MCF 10A (cell line): Measurements from ENCODE around the gene SNX27. TPM values are rescaled to one million over a fixed set of nuclear protein-coding genes. Genes with fewer than 3 reads are reported as not detected.
A peak's percentile ranks its signal among the peaks of the same experiment; 100 is the strongest.
"Not testable (repeated sequence)": the region's sequence is repeated elsewhere in the genome, so short reads cannot be mapped to it uniquely, and the experiment has no call there.

Experiments used
- BruUV-seq: library from RNA; stranded (reverse); fragments of 400-500 nt; replicated peaks from 2 replicates; lab custom pipeline; 2021; lab: Mats Ljungman, UMichigan
- CTCF ChIA-PET: fragments of 300-600 bp; sonication (Branson Sonifier 250); formaldehyde crosslinking; extraction: SDS; loops from one replicate; lab custom pipeline; 2021; ENCODE audit warnings: antibody characterized with exemption, inconsistent platforms; lab: Yijun Ruan, JAX
- POLR2A ChIA-PET: fragments of 300-600, 350-650 bp; sonication (Branson Sonifier 250); formaldehyde crosslinking; extraction: SDS; loops from one replicate; lab custom pipeline; 2020; ENCODE audit warnings: antibody characterized with exemption, inconsistent platforms; lab: Yijun Ruan, JAX
- DNase-seq: peaks from one replicate; pipeline ENCODE4 v3.0.0-alpha.2; 2018; ENCODE audit not compliant: unreplicated experiment
- H3K27ac Mint-ChIP-seq: one replicate; pipeline ENCODE4 v1.8.0; 2022; ENCODE audit warnings: mild to moderate bottlenecking, low read depth, mixed read lengths; ENCODE audit not compliant: unreplicated experiment
- H3K27me3 Mint-ChIP-seq: one replicate; pipeline ENCODE4 v1.8.0; 2022; ENCODE audit warnings: mixed read lengths; ENCODE audit not compliant: insufficient read depth, unreplicated experiment
- H3K36me3 Mint-ChIP-seq: one replicate; pipeline ENCODE4 v1.8.0; 2022; ENCODE audit warnings: mild to moderate bottlenecking, moderate library complexity, mixed read lengths; ENCODE audit not compliant: insufficient read depth, unreplicated experiment
- H3K4me1 Mint-ChIP-seq: one replicate; pipeline ENCODE4 v1.8.0; 2022; ENCODE audit warnings: mixed read lengths; ENCODE audit not compliant: insufficient read depth, unreplicated experiment
- H3K4me3 Mint-ChIP-seq: one replicate; pipeline ENCODE4 v1.8.0; 2022; ENCODE audit warnings: mild to moderate bottlenecking, moderate library complexity, mixed read lengths; ENCODE audit not compliant: unreplicated experiment
- H3K9me3 Mint-ChIP-seq: one replicate; pipeline ENCODE4 v1.8.0; 2022; ENCODE audit warnings: mixed read lengths; ENCODE audit not compliant: unreplicated experiment
- intact Hi-C: fragments of 100-400 bp; cut with micrococcal nuclease; formaldehyde crosslinking; loops from 2 replicates; pipeline ENCODE4 v1.14.1; 2022
- total RNA-seq: library from RNA; stranded (reverse); gene quantifications from 2 replicates; pipeline ENCODE4 v1.2.3, GENCODE V29; 2022
- TF ChIP-seq, protein P1 (sequence below): fragments of 200-600 bp; IDR thresholded peaks from one replicate; pipeline ENCODE4 v1.8.0; 2022; ENCODE audit warnings: antibody characterized with exemption, mild to moderate bottlenecking; ENCODE audit not compliant: unreplicated experiment

The SNX27 gene
- total RNA-seq, 1 experiment from 2014 or later: 36.9 TPM

GRCh38 chr1:151638074-151638775, 26.4 kb downstream of the SNX27 start:
- CTCF ChIA-PET: interaction anchor here (0.9 to 1.2 kb wide), 2 partner anchors 18 to 44 kb away, joined by 3 to 5 read pairs; no protein-coding TSS in a partner anchor
- intact Hi-C loops: no loop called here
- no peaks in the 10 kb centered on the region for H3K27me3 Mint-ChIP-seq
- H3K9me3 Mint-ChIP-seq: no peaks in the 10 kb centered on the region
- peaks cover 7% of the 10 kb centered on the region for H3K36me3 Mint-ChIP-seq
- H3K27ac Mint-ChIP-seq: no peak overlapping the region
- TF ChIP-seq, protein P1, sequence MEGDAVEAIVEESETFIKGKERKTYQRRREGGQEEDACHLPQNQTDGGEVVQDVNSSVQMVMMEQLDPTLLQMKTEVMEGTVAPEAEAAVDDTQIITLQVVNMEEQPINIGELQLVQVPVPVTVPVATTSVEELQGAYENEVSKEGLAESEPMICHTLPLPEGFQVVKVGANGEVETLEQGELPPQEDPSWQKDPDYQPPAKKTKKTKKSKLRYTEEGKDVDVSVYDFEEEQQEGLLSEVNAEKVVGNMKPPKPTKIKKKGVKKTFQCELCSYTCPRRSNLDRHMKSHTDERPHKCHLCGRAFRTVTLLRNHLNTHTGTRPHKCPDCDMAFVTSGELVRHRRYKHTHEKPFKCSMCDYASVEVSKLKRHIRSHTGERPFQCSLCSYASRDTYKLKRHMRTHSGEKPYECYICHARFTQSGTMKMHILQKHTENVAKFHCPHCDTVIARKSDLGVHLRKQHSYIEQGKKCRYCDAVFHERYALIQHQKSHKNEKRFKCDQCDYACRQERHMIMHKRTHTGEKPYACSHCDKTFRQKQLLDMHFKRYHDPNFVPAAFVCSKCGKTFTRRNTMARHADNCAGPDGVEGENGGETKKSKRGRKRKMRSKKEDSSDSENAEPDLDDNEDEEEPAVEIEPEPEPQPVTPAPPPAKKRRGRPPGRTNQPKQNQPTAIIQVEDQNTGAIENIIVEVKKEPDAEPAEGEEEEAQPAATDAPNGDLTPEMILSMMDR: no peak
- POLR2A ChIA-PET: interaction anchor here (0.6 to 3.9 kb wide), 4 partner anchors 11 to 124 kb away, joined by 3 to 11 read pairs (median 3); no protein-coding TSS in a partner anchor
- no peak for DNase-seq
- no TSS peak for BruUV-seq
- peaks cover 6% of the 10 kb centered on the region for H3K4me1 Mint-ChIP-seq
- no peak overlapping the region for H3K4me3 Mint-ChIP-seq

DNA sequence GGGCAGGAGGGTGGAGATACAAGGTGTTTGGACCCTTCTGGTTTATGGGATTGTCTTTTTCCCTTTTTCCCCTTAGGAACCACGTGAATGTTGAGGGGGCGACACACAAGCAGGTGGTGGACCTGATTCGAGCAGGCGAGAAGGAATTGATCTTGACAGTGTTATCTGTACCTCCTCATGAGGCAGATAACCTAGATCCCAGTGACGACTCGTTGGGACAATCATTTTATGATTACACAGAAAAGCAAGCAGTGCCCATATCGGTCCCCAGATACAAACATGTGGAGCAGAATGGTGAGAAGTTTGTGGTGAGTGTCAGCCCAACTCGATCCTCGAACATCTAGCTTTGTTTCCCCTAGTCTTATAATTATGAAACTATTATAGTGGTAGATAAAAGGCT, 27.0 kb downstream of the SNX27 start:
- H3K4me3 Mint-ChIP-seq: no peak overlapping the region
- no peaks in the 10 kb centered on the region for H3K9me3 Mint-ChIP-seq
- ChIA-PET CTCF (interaction anchor here (1.2 kb wide), 1 partner anchor 45 kb away, joined by 5 read pairs; no protein-coding TSS in a partner anchor), POLR2A (interaction anchor here (1.1 to 3.9 kb wide), 4 partner anchors 10 to 26 kb away, joined by 3 to 11 read pairs (median 3); no protein-coding TSS in a partner anchor)
- TF ChIP-seq, protein P1: no peak
- H3K4me1 Mint-ChIP-seq: peaks cover 6% of the 10 kb centered on the region
- DNase-seq: no peak
- no TSS peak for BruUV-seq
- peaks cover 2% of the 10 kb centered on the region for H3K36me3 Mint-ChIP-seq
- intact Hi-C loops: no loop called here
- no peaks in the 10 kb centered on the region for H3K27me3 Mint-ChIP-seq
- no peak overlapping the region for H3K27ac Mint-ChIP-seq

- no TSS peak for BruUV-seq
- DNase-seq: peak; percentile 20
- POLR2A ChIA-PET: interaction anchor here (0.6 to 1.8 kb wide), 4 partner anchors 14 to 52 kb away, joined by 3 to 4 read pairs (median 3); no protein-coding TSS in a partner anchor
- Mint-ChIP-seq H3K36me3 (no peaks in the 10 kb centered on the region), H3K9me3 (no peaks in the 10 kb centered on the region), H3K27me3 (no peaks in the 10 kb centered on the region), H3K27ac (no peak overlapping the region), H3K4me1 (peaks cover 6% of the 10 kb centered on the region), H3K4me3 (no peak overlapping the region)
- TF ChIP-seq, protein P1: no peak
- intact Hi-C loops: no loop called here
- CTCF ChIA-PET: interaction anchor here (0.7 to 1.2 kb wide), 2 partner anchors 45 to 76 kb away, joined by 3 to 5 read pairs; no protein-coding TSS in a partner anchor
These were observed 27.6 kb downstream of the SNX27 start for GRCh38 chr1:151639466-151639865.

DNA sequence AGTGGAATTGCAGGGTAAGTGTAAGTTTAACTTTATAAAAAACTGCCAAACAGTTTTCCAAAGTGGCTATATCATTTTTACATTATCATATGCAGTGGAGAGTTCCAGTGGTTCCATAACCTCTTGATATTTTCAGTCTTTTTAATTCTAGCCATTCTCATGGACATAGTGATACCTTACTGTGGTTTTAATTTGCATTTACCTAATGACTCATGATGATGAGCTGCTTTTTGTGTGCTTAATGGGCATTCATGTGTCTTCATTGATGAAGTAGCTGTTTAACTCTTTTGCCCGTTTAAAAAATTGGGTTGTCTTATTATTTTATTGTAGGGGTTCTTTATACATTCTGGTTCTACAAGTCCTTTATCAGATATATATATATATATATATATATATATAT, 29.4 kb downstream of the SNX27 start:
- H3K27me3 Mint-ChIP-seq: no peaks in the 10 kb centered on the region
- no TSS peak for BruUV-seq
- no peak for DNase-seq
- H3K27ac Mint-ChIP-seq: no peak overlapping the region
- intact Hi-C loops: no loop called here
- CTCF ChIA-PET: interaction anchor here (1.7 kb wide), 1 partner anchor 105 kb away, joined by 4 read pairs; no protein-coding TSS in a partner anchor
- H3K4me3 Mint-ChIP-seq: no peak overlapping the region
- H3K9me3 Mint-ChIP-seq: no peaks in the 10 kb centered on the region
- TF ChIP-seq, protein P1: no peak
- H3K36me3 Mint-ChIP-seq: peaks cover 6% of the 10 kb centered on the region
- POLR2A ChIA-PET: interaction anchor here (0.7 to 1.8 kb wide), 5 partner anchors 12 to 74 kb away, joined by 3 to 6 read pairs (median 4); no protein-coding TSS in a partner anchor
- H3K4me1 Mint-ChIP-seq: peaks cover 6% of the 10 kb centered on the region

GRCh38 chr1:151643085-151643484, 31.2 kb downstream of the SNX27 start:
- intact Hi-C loops, H3K27me3 Mint-ChIP-seq: not testable (repeated sequence)

More at GRCh38 chr1:151643085-151643484, 31.2 kb downstream of the SNX27 start:
- H3K9me3 Mint-ChIP-seq, H3K27ac Mint-ChIP-seq, H3K4me3 Mint-ChIP-seq, BruUV-seq, H3K36me3 Mint-ChIP-seq, DNase-seq, H3K4me1 Mint-ChIP-seq: not testable (repeated sequence)
- ChIA-PET CTCF (interaction anchor here (0.7 kb wide), 2 partner anchors 20 to 68 kb away, joined by 3 to 6 read pairs; no protein-coding TSS in a partner anchor), POLR2A (interaction anchor here (0.9 to 1.0 kb wide), 2 partner anchors 12 to 96 kb away, joined by 3 to 5 read pairs; no protein-coding TSS in a partner anchor)
